Ammon's horn (tissue), 1 donor: Measurements from ENCODE around the gene CHCHD10.
A peak's percentile ranks its signal among the peaks of the same experiment; 100 is the strongest.

Experiments used
- DNase-seq: peaks from one replicate; pipeline ENCODE4 v3.0.0-alpha.2; 2016; ENCODE audit warnings: low spot score

The CHCHD10 gene

GRCh38 chr22:23772649-23773473 is 5.1 kb upstream of the CHCHD10 start, which contains the start of gene MMP11:
MMP11 (plus strand) TSS chr22:23772849; CDS start chr22:23772871, 22 bp downstream.
- DNase-seq = peak; percentile 3

- DNase-seq = no peak
These were observed 4.5 kb upstream of the CHCHD10 start for GRCh38 chr22:23772315-23772648.

GRCh38 chr22:23769321-23769965 is 1.7 kb upstream of the CHCHD10 start:
- no peak for DNase-seq

- no peak for DNase-seq
These were observed 484 bp downstream of the CHCHD10 start for GRCh38 chr22:23767303-23767672.

GRCh38 chr22:23764899-23765881 is 2.6 kb downstream of the CHCHD10 start:
- DNase-seq = no peak

GRCh38 chr22:23763954-23764353 is 3.8 kb downstream of the CHCHD10 start:
- no peak for DNase-seq

- DNase-seq = no peak
These were observed 4.2 kb downstream of the CHCHD10 start for GRCh38 chr22:23763579-23763945.

- peak; percentile 66 for DNase-seq
These were observed 4.8 kb downstream of the CHCHD10 start, which contains the start of gene C22orf15 for GRCh38 chr22:23762842-23763578. C22orf15 (plus strand) TSS chr22:23762990; CDS start chr22:23763307, 317 bp downstream.

GRCh38 chr22:23760056-23760455 is 7.7 kb downstream of the CHCHD10 start:
- no peak for DNase-seq

- DNase-seq = no peak
These were observed 8.2 kb downstream of the CHCHD10 start for GRCh38 chr22:23759566-23759965.

GRCh38 chr22:23756891-23757290 is 10.9 kb downstream of the CHCHD10 start:
- DNase-seq = no peak

GRCh38 chr22:23755711-23756110 is 12.1 kb downstream of the CHCHD10 start:
- DNase-seq = no peak

GRCh38 chr22:23754980-23755636 is 12.7 kb downstream of the CHCHD10 start:
- DNase-seq = peak; percentile 69

GRCh38 chr22:23754220-23754919 is 13.4 kb downstream of the CHCHD10 start, which contains the start of gene VPREB3:
VPREB3 (minus strand) TSS chr22:23754425; CDS start chr22:23754363, 62 bp downstream.
- DNase-seq = no peak

- DNase-seq = no peak
These were observed 14.4 kb downstream of the CHCHD10 start for GRCh38 chr22:23753385-23753784.

- no peak for DNase-seq
These were observed 15.0 kb downstream of the CHCHD10 start for GRCh38 chr22:23752750-23753149.

GRCh38 chr22:23752090-23752691 is 15.6 kb downstream of the CHCHD10 start:
- no peak for DNase-seq

- DNase-seq = no peak
These were observed 16.3 kb downstream of the CHCHD10 start for GRCh38 chr22:23751441-23751996.

- peak; percentile 84 for DNase-seq
These were observed 16.9 kb downstream of the CHCHD10 start, which contains the start of gene ZNF70 for GRCh38 chr22:23750714-23751440. ZNF70 (minus strand) TSS chr22:23751112; CDS start chr22:23745140, 5,972 bp downstream.
